Measurements from ENCODE around the gene SYP.
"Not testable (repeated sequence)": the region's sequence is repeated elsewhere in the genome, so short reads cannot be mapped to it uniquely, and the experiment has no call there.

Gene SYP

GRCh38 chrX:49189606-49190005, 10.4 kb downstream of the SYP start:
- DNase-seq (ENCODE audit: low read depth): no peak

- no peak for DNase-seq (ENCODE audit: low read depth)
Observed at GRCh38 chrX:49188468-49189076, 11.4 kb downstream of the SYP start.

GRCh38 chrX:49187526-49187925, 12.5 kb downstream of the SYP start:
- no peak for DNase-seq (ENCODE audit: low read depth)

GRCh38 chrX:49187028-49187394, 13.0 kb downstream of the SYP start:
- no peak for DNase-seq (ENCODE audit: low read depth)

- no peak for DNase-seq (ENCODE audit: low read depth)
Observed at GRCh38 chrX:49186125-49187027, 13.6 kb downstream of the SYP start, which contains the start of gene PRICKLE3. PRICKLE3 (minus strand) TSS chrX:49186373; CDS start chrX:49186297, 76 bp downstream.

GRCh38 chrX:49184294-49185281, 15.4 kb downstream of the SYP start:
- peak; percentile 73 for DNase-seq (ENCODE audit: low read depth)

- no peak for DNase-seq (ENCODE audit: low read depth)
Observed at GRCh38 chrX:49183701-49184281, 16.2 kb downstream of the SYP start.

GRCh38 chrX:49179358-49179757, 20.6 kb downstream of the SYP start:
- DNase-seq (ENCODE audit: low read depth): no peak

- DNase-seq (ENCODE audit: low read depth): no peak
Observed at GRCh38 chrX:49178537-49178936, 21.5 kb downstream of the SYP start.

- no peak for DNase-seq (ENCODE audit: low read depth)
Observed at GRCh38 chrX:49177873-49178480, 22.0 kb downstream of the SYP start.

GRCh38 chrX:49177338-49177833, 22.6 kb downstream of the SYP start:
- DNase-seq (ENCODE audit: low read depth): no peak

GRCh38 chrX:49176421-49177326, 23.3 kb downstream of the SYP start:
- DNase-seq (ENCODE audit: low read depth): no peak

GRCh38 chrX:49175435-49176274, 24.3 kb downstream of the SYP start:
- DNase-seq (ENCODE audit: low read depth): no peak

GRCh38 chrX:49174723-49175122, 25.3 kb downstream of the SYP start:
- DNase-seq (ENCODE audit: low read depth): no peak

GRCh38 chrX:49173544-49173943, 26.4 kb downstream of the SYP start:
- DNase-seq (ENCODE audit: low read depth): not testable (repeated sequence)

GRCh38 chrX:49172280-49172780, 27.7 kb downstream of the SYP start:
- DNase-seq (ENCODE audit: low read depth): no peak

GRCh38 chrX:49171752-49172279, 28.2 kb downstream of the SYP start, which contains the start of gene PLP2:
PLP2 (plus strand) TSS chrX:49171898; CDS start chrX:49172001, 103 bp downstream.
- DNase-seq (ENCODE audit: low read depth): no peak

GRCh38 chrX:49167740-49168108, 32.3 kb downstream of the SYP start:
- no peak for DNase-seq (ENCODE audit: low read depth)

Measured in stromal cell of bone marrow (primary cell).